ENCODE results near the gene DNAJC27. TPM values are rescaled to one million over a fixed set of nuclear protein-coding genes. Genes with fewer than 3 reads are reported as not detected.

DNAJC27 gene
- polyA plus RNA-seq, 1 of the 3 experiments (the other 2 are of a cell fraction) = 2.4 TPM

GRCh38 chr2:24935145-24935544, 36.6 kb downstream of the DNAJC27 start:
- no peak overlapping the region for H3K4me2 ChIP-seq
- no peak overlapping the region for H3K4me3 ChIP-seq (ENCODE audit: low read depth in 2 of 2, low read length in 1 of 2)
- no peaks in the 10 kb centered on the region for H3K9me3 ChIP-seq
- H3K79me2 ChIP-seq (ENCODE audit: insufficient read depth) = no peaks in the 10 kb centered on the region
- TF ChIP-seq POLR2AphosphoS5 (IDR thresholded peaks at IDR 0.05; ENCODE audit: low read depth, low read length) = no peak
- no peak for TF ChIP-seq NRF1 (IDR thresholded peaks at IDR 0.05; ENCODE audit: low read depth, low read length)
- no peak for TF ChIP-seq CTCF (IDR thresholded peaks at IDR 0.05)
- TF ChIP-seq GABPA (IDR thresholded peaks at IDR 0.05; ENCODE audit: low read depth) = no peak
- no peak for TF ChIP-seq MAX (IDR thresholded peaks at IDR 0.05; ENCODE audit: low read depth)
- no peak for TF ChIP-seq FOXM1 (IDR thresholded peaks at IDR 0.05; ENCODE audit: low read depth)
- TF ChIP-seq USF1 (IDR thresholded peaks at IDR 0.05; ENCODE audit: borderline replicate concordance, low read depth) = no peak
- TF ChIP-seq FOXJ3 (CRISPR knock-in tag; IDR thresholded peaks at IDR 0.05) = no peak
- no peak for TF ChIP-seq YY1 (IDR thresholded peaks at IDR 0.05; ENCODE audit: low read depth)
- no peak for TF ChIP-seq FOSL2 (IDR thresholded peaks at IDR 0.05; ENCODE audit: borderline replicate concordance, low read depth)
- TF ChIP-seq SIN3A (IDR thresholded peaks at IDR 0.05; ENCODE audit: borderline replicate concordance, low read depth, low read length) = no peak
- no peak for TF ChIP-seq RFX5 (IDR thresholded peaks at IDR 0.05; ENCODE audit: low read length)
- no peak for TF ChIP-seq GATA2 (CRISPR knock-in tag; IDR thresholded peaks at IDR 0.05)
- TF ChIP-seq EP300 (IDR thresholded peaks at IDR 0.05; ENCODE audit: borderline replicate concordance in 1 of 2, low read depth in 1 of 2, low read length in 1 of 2) = no peak
- no peak for TF ChIP-seq TEAD4 (IDR thresholded peaks at IDR 0.05; ENCODE audit: borderline replicate concordance, insufficient read depth)
- TF ChIP-seq ELF1 (IDR thresholded peaks at IDR 0.05) = no peak
- TF ChIP-seq TAF1 (IDR thresholded peaks at IDR 0.05; ENCODE audit: borderline replicate concordance, low read depth, low read length) = no peak
- no peak for TF ChIP-seq CHD2 (IDR thresholded peaks at IDR 0.05; ENCODE audit: low read length, partially characterized antibody)
- TF ChIP-seq REST (IDR thresholded peaks at IDR 0.05; ENCODE audit: low read depth, low read length) = no peak
- TF ChIP-seq SMC3 (IDR thresholded peaks at IDR 0.05; ENCODE audit: low read depth, low read length) = no peak
- no peak overlapping the region for H3K27ac ChIP-seq (ENCODE audit: low read depth in 2 of 2, low read length in 1 of 2)
- H3K36me3 ChIP-seq (replicated peaks in 1 of 2; ENCODE audit: control insufficient read depth in 1 of 2, insufficient read depth in 2 of 2, low read length in 1 of 2) = no peaks in the 10 kb centered on the region
- ChIA-PET CTCF (interaction anchor here (1.1 kb wide), 2 partner anchors 13 to 15 kb away, joined by 3 to 4 read pairs; partner anchors contain the start of gene ADCY3), POLR2A (interaction anchor here (0.8 kb wide), 1 partner anchor 9 kb away, joined by 3 read pairs; no protein-coding TSS in a partner anchor)
- H4K20me1 ChIP-seq (ENCODE audit: insufficient read depth) = no peaks in the 10 kb centered on the region
- no peak overlapping the region for H2AFZ ChIP-seq (ENCODE audit: low read depth)
- no peak overlapping the region for H3K9ac ChIP-seq
- 84% methylated on average over 5 of the region's 5 CpGs for WGBS (ENCODE audit: low lambda C conversion rate)
- H3K27me3 ChIP-seq (ENCODE audit: insufficient read depth) = no peaks in the 10 kb centered on the region
- no peaks in the 10 kb centered on the region for H3K4me1 ChIP-seq (ENCODE audit: control insufficient read depth in 1 of 2, insufficient read depth in 2 of 2, low read depth in 1 of 2, low read length in 1 of 2)
- H3K9me2 ChIP-seq = no peaks in the 10 kb centered on the region
- no peaks in the 10 kb centered on the region for H3F3A ChIP-seq (replicated peaks; ENCODE audit: insufficient read depth)
- DNase-seq = no peak
